Prostate gland (tissue), 2 donors: ENCODE results near the gene RAX2. TPM values are rescaled to one million over a fixed set of nuclear protein-coding genes. Genes with fewer than 3 reads are reported as not detected.

Source experiments
- DNase-seq: peaks from one replicate; pipeline ENCODE4 v3.0.0-alpha.2; 2019; ENCODE audit warnings: low spot score
- H3K27ac ChIP-seq, 2 donors: fragments of 200-600 bp; sonication (generic); 2 replicates each; pipeline ENCODE4 v1.5.1; 2017 to 2019
- H3K27me3 ChIP-seq: fragments of 200-600 bp; sonication (generic); replicated peaks from 2 replicates; pipeline ENCODE4 v1.5.1; 2019; ENCODE audit not compliant: insufficient read depth
- H3K36me3 ChIP-seq, 2 donors: fragments of 200-600 bp; sonication (generic); 1 replicate in 1 of 2; 2 replicates in 1 of 2; pipeline versions ENCODE4 v1.5.1 to v1.8.1; 2017 to 2019
- H3K4me1 ChIP-seq: fragments of 200-600 bp; sonication (generic); replicated peaks from 2 replicates; pipeline ENCODE4 v1.5.1; 2019
- H3K4me3 ChIP-seq, 2 donors: fragments of 200-600 bp; sonication (generic); 2 replicates each; pipeline ENCODE4 v1.5.1; 2017 to 2019
- H3K9me3 ChIP-seq: fragments of 200-600 bp; sonication (generic); 2 replicates; pipeline ENCODE4 v1.5.1; 2017
- CTCF ChIP-seq, 4 experiments: fragments of 200-600 bp in 2 of 4; fragments of 450-650 bp in 2 of 4; sonication (generic) in 2 of 4; IDR thresholded peaks; 1 replicate in 3 of 4; 2 replicates in 1 of 4; pipeline ENCODE4 v1.5.1; 2016 to 2019; ENCODE audit warnings: antibody characterized with exemption in 4 of 4, mild to moderate bottlenecking in 2 of 4, moderate library complexity in 2 of 4
- POLR2A ChIP-seq: fragments of 450-650 bp; IDR thresholded peaks from one replicate; pipeline ENCODE4 v1.6.1; 2016; ENCODE audit warnings: antibody characterized with exemption, mild to moderate bottlenecking
- POLR2AphosphoS5 ChIP-seq: sonication (generic); formaldehyde crosslinking; IDR thresholded peaks from one replicate; pipeline ENCODE4 v1.6.1; 2017; ENCODE audit warnings: antibody characterized with exemption
- WGBS: methylation state at CpG from one replicate; pipeline ENCODE4 v1.1.5; 2018; 5-methylcytosine and 5-hydroxymethylcytosine counted together
- intact Hi-C: fragments of 100-400 bp; cut with DNase I; formaldehyde crosslinking; loops from one replicate; pipeline ENCODE4 v1.14.2; 2022
- total RNA-seq, 2 donors: library from RNA; depleted of rRNA; stranded (reverse); fragments of >200 nt; gene quantifications; one replicate each; pipeline ENCODE4 v1.1.0, GENCODE V29; 2016

RAX2 gene
- total RNA-seq, 2 donors from 2014 or later = not detected

- H3K27me3 ChIP-seq = no peaks in the 10 kb centered on the region
- no peak for DNase-seq
- H3K9me3 ChIP-seq = no peaks in the 10 kb centered on the region
- no peak overlapping the region for H3K27ac ChIP-seq
- no peak overlapping the region for H3K4me3 ChIP-seq
- 90% methylated on average over 30 of the region's 37 CpGs for WGBS
- no peaks in the 10 kb centered on the region for H3K4me1 ChIP-seq
- intact Hi-C loops = no loop called here
- TF ChIP-seq POLR2A (no peak), CTCF (IDR thresholded peaks at IDR 0.05) (no peak), POLR2AphosphoS5 (no peak)
- H3K36me3 ChIP-seq = no peaks in the 10 kb centered on the region
These were observed 6.3 kb upstream of the RAX2 start for GRCh38 chr19:3778104-3778867.

GRCh38 chr19:3776479-3777040 is 4.5 kb upstream of the RAX2 start:
- H3K27me3 ChIP-seq = no peaks in the 10 kb centered on the region
- intact Hi-C loops = no loop called here
- DNase-seq = no peak
- no peaks in the 10 kb centered on the region for H3K9me3 ChIP-seq
- no peak overlapping the region for H3K27ac ChIP-seq
- no peak overlapping the region for H3K4me3 ChIP-seq
- TF ChIP-seq POLR2AphosphoS5 (no peak), CTCF (IDR thresholded peaks at IDR 0.05) (no peak), POLR2A (no peak)
- H3K4me1 ChIP-seq = no peaks in the 10 kb centered on the region
- 93% methylated on average over 1 of the region's 1 CpG for WGBS
- no peaks in the 10 kb centered on the region for H3K36me3 ChIP-seq

GRCh38 chr19:3775831-3776230 is 3.8 kb upstream of the RAX2 start:
- Histone ChIP-seq H3K4me1 (no peaks in the 10 kb centered on the region), H3K27ac (no peak overlapping the region), H3K36me3 (no peaks in the 10 kb centered on the region), H3K4me3 (no peak overlapping the region), H3K27me3 (no peaks in the 10 kb centered on the region), H3K9me3 (no peaks in the 10 kb centered on the region)
- intact Hi-C loops = no loop called here
- DNase-seq = no peak
- TF ChIP-seq POLR2A (no peak), CTCF (IDR thresholded peaks at IDR 0.05) (no peak), POLR2AphosphoS5 (no peak)
- WGBS = 100% methylated on average over 4 of the region's 5 CpGs

- Histone ChIP-seq H3K4me3 (no peak overlapping the region), H3K36me3 (no peaks in the 10 kb centered on the region), H3K27me3 (no peaks in the 10 kb centered on the region), H3K27ac (no peak overlapping the region), H3K9me3 (no peaks in the 10 kb centered on the region), H3K4me1 (no peaks in the 10 kb centered on the region)
- 85% methylated on average over 2 of the region's 2 CpGs for WGBS
- DNase-seq = no peak
- intact Hi-C loops = no loop called here
- TF ChIP-seq POLR2AphosphoS5 (no peak), CTCF (IDR thresholded peaks at IDR 0.05) (no peak), POLR2A (no peak)
These were observed 3.3 kb upstream of the RAX2 start for GRCh38 chr19:3775374-3775711.
